Neural progenitor cell (in vitro differentiated cells): ENCODE measurements around the gene ZCCHC4.

Experiments used
- EZH2 ChIP-seq: fragments of 200-600 bp; sonication (generic); IDR thresholded peaks from 2 replicates; pipeline ENCODE4 v1.6.1; 2017; ENCODE audit warnings: antibody characterized with exemption, mild to moderate bottlenecking, moderate library complexity
- TF ChIP-seq, protein P1 (sequence below): fragments of 200-600 bp; sonication (generic); IDR thresholded peaks from 2 replicates; pipeline ENCODE4 v1.5.1; 2017; ENCODE audit warnings: antibody characterized with exemption, mild to moderate bottlenecking

DNA sequence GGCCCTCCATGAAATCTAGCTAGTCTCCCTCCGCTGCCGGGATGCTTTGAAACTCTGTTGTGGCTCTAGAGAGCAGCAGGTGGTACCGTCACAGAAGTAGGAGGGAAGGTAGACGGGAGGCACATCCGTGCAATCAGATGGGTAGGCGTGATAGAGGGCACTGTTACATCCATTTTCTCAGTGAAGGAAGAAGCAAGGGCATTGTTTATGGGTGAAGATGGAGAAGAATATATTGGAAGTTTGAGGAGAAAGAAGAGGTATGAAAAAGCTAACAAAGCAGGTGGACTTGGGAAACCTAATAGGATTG is 65.8 kb downstream of the ZCCHC4 start:
- TF ChIP-seq, protein P1, sequence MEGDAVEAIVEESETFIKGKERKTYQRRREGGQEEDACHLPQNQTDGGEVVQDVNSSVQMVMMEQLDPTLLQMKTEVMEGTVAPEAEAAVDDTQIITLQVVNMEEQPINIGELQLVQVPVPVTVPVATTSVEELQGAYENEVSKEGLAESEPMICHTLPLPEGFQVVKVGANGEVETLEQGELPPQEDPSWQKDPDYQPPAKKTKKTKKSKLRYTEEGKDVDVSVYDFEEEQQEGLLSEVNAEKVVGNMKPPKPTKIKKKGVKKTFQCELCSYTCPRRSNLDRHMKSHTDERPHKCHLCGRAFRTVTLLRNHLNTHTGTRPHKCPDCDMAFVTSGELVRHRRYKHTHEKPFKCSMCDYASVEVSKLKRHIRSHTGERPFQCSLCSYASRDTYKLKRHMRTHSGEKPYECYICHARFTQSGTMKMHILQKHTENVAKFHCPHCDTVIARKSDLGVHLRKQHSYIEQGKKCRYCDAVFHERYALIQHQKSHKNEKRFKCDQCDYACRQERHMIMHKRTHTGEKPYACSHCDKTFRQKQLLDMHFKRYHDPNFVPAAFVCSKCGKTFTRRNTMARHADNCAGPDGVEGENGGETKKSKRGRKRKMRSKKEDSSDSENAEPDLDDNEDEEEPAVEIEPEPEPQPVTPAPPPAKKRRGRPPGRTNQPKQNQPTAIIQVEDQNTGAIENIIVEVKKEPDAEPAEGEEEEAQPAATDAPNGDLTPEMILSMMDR = no peak
- no peak for TF ChIP-seq EZH2
